GM12875 (cell line): ENCODE measurements around the gene ALPK3.

ENCODE experiments used
- H3K4me3 ChIP-seq: one replicate; pipeline ENCODE4 v1.5.1; 2011; ENCODE audit warnings: low read depth, low read length, control low read depth
- CTCF ChIP-seq: IDR thresholded peaks from 2 replicates; pipeline ENCODE4 v1.5.1; 2011; ENCODE audit warnings: low read depth, mild to moderate bottlenecking, control low read depth, inconsistent platforms, low read length, moderate library complexity, borderline replicate concordance; ENCODE audit not compliant: insufficient read depth

The ALPK3 gene

DNA sequence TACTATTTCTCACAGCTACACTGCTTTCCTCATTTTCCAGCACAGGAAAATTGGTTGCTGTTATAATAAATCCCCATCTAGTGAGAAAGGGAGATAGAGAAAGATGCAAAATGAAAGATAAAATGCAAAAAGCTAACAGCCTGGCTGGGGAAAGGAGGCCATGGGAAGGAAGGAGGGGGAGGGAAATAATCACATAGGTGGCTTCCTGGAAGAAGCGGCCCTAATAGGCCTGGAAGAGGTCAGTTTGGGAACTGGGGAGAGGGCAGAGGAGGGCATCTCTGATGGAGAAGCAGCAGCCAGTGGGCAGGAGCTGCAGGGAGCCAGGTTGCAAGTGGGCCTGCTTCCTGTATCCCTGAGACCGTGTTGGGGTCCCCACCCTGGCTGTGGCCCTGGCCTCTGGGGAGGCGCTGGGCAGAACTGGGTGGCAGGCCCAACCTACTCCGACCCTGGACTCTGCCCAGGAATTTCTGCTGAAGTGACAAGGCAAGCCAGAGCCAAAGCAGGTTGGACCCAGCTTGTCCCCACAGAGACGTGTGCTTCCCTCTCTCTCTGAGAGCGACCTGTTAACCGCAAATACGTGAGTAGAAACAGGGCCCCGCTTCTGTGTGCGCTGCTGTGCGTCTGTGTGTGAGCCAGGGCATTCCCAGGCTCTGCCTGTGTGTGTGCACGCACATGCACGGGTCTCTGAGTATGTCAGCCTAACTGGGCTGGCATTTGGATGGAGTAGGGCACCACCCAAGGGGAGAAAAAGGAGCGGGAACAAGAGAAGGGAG, 69.2 kb downstream of the ALPK3 start:
- H3K4me3 ChIP-seq, result no peak overlapping the region
- TF ChIP-seq CTCF, result no peak

DNA sequence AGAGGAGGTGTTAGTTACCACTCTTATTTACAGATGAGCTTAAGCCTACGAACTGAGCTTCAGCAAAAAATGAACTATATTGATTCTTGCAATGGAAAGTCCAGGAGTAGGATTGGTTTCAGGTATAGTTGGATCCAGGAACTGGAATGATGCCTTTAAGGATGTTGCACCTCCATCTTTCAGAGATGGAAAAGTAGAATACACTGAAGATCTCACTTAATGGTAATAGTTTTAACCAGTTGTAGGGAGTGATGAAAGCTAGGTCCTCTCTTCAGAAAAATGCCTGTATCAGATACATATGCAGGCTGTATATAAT, 69.8 kb downstream of the ALPK3 start:
- H3K4me3 ChIP-seq, result no peak overlapping the region

DNA sequence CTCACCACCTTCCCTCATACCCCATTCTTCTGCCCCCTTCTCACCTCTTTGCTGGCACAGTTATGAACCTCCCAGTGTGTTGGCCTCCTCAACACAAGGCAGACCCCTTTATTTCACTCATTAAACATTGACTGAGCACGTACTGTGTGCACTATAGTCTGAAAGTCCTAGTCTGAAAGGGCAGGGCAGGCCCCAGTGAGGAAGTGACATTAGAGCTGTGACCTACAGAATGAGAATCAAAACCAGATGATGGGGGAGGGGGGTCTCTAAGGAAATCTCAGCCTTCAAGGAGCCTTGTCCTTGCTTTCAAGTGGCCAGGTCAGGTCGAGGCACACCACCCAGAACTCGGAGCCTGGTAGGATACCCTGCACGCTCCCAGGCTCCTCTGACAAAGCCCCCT, 70.8 kb downstream of the ALPK3 start:
- no peak for TF ChIP-seq CTCF
- no peak overlapping the region for H3K4me3 ChIP-seq

More for the DNA sequence above, 69.8 kb downstream of the ALPK3 start:
- TF ChIP-seq CTCF, result no peak

- no peak overlapping the region for H3K4me3 ChIP-seq
- TF ChIP-seq CTCF, result no peak
These were observed 71.5 kb downstream of the ALPK3 start for GRCh38 chr15:84888639-84889038.

- no peak for TF ChIP-seq CTCF
- no peak overlapping the region for H3K4me3 ChIP-seq
These were observed 72.3 kb downstream of the ALPK3 start for GRCh38 chr15:84889313-84889990.

- H3K4me3 ChIP-seq, result no peak overlapping the region
- TF ChIP-seq CTCF, result no peak
These were observed 73.0 kb downstream of the ALPK3 start for GRCh38 chr15:84889991-84890669.

DNA sequence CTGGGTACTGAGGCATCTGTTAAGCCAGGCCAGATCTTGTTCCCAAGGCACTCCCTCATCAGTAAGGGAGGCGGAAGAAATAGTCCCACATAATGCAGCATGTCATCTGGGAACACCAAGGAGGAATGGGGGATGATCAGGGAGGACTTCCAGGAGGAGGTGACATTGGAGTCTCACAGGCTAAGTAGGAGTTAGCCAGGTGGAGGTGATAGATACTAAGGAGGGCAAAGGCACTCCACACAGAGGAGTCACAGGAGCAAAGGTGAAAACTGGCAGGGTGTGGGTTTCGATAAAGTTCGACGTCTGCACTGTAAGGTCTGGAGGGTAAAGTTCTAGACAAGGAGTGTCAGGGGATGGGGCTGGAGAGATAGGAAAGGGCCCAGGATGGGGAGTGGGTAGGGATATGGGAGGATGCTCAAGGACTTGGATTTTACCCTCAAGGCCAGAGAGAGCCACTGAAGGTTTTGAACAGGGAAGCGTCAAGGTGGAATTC, 73.6 kb downstream of the ALPK3 start:
- H3K4me3 ChIP-seq, result no peak overlapping the region
- TF ChIP-seq CTCF, result no peak
